ENCODE measurements around the gene LRRC75A. TPM values are rescaled to one million over a fixed set of nuclear protein-coding genes. Genes with fewer than 3 reads are reported as not detected.

LRRC75A gene
- total and polyA plus RNA-seq, 4 experiments from 2014 or later, result 0.72 to 5.7 (median 4.0) TPM

DNA sequence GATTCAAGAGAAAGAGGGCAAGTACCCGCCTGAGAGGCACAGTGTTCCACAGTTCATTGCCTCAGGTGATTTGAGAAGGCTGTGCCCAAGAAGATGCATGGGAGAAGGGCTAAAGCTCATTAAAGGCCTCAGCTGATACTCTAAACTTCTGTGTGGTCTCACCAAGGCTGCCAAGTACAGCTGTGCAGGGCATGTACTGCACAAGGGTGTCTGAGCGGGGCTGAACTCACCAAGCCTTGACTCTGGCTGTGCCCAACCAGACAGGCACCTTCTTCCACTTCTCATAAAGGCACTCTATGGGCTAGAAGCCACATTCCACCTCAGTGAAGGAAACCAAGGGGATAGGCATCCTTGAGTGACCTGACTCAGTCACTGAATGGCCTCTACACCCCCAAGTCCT is 12.7 kb downstream of the LRRC75A start:
- intact Hi-C loops (cut with micrococcal nuclease), result no loop called here
- CTCF ChIA-PET (ENCODE audit: partially characterized antibody), result interaction anchor here (0.8 kb wide), 1 partner anchor 17 kb away, joined by 3 read pairs; no protein-coding TSS in a partner anchor
- no peak overlapping the region for H3K27ac Mint-ChIP-seq

DNA sequence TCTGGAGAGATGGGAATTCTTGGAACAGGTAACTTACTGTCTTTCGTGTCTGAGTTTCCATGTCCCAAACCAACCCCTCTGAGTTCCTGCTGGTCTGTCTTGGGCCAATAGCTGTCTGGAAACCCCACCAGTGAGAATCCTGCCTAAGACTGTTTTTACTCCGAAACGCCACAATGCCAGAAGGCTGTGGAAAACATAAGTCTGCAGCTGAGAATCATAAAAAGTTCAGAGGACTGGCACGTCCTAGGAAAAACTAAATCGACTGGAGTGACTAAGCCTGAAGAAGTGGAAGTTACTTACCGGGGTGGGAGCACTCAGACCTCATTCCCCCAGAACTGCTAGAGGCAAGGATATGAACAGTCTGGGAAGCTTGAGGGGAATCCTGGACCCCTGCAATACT is 13.3 kb downstream of the LRRC75A start:
- DNase-seq, result no peak
- CTCF ChIA-PET (ENCODE audit: partially characterized antibody), result interaction anchor here (0.8 kb wide), 1 partner anchor 16 kb away, joined by 3 read pairs; no protein-coding TSS in a partner anchor
- Histone ChIP-seq H3K4me1 (ENCODE audit: insufficient read depth, low read length) (no peaks in the 10 kb centered on the region), H3K27ac (ENCODE audit: low read depth, low read length) (no peak overlapping the region), H3K36me3 (ENCODE audit: insufficient read depth, low read length) (no peaks in the 10 kb centered on the region), H3K9me3 (ENCODE audit: control insufficient read depth in 1 of 2, low read length in 2 of 2) (no peaks in the 10 kb centered on the region), H3K4me3 (ENCODE audit: low read length in 2 of 2) (no peak overlapping the region), H3K27me3 (ENCODE audit: insufficient read depth, low read length) (no peaks in the 10 kb centered on the region)
- intact Hi-C loops (cut with micrococcal nuclease), result no loop called here
- POLR2A ChIA-PET (ENCODE audit: partially characterized antibody), result no interaction called here
- H3K27ac Mint-ChIP-seq, result no peak overlapping the region
- no peak overlapping the region for H3K4me3 Mint-ChIP-seq
- no peaks in the 10 kb centered on the region for H3K4me1 Mint-ChIP-seq
- no peaks in the 10 kb centered on the region for H3K27me3 Mint-ChIP-seq
- no peaks in the 10 kb centered on the region for H3K9me3 Mint-ChIP-seq
- H3K36me3 Mint-ChIP-seq, result no peaks in the 10 kb centered on the region

More for the DNA sequence above, 12.7 kb downstream of the LRRC75A start:
- no peaks in the 10 kb centered on the region for H3K9me3 ChIP-seq (ENCODE audit: control insufficient read depth in 1 of 2, low read length in 2 of 2)
- no peaks in the 10 kb centered on the region for H3K9me3 Mint-ChIP-seq
- H3K4me1 Mint-ChIP-seq, result no peaks in the 10 kb centered on the region
- no peaks in the 10 kb centered on the region for H3K4me1 ChIP-seq (ENCODE audit: insufficient read depth, low read length)
- H3K4me3 Mint-ChIP-seq, result no peak overlapping the region
- no peaks in the 10 kb centered on the region for H3K36me3 Mint-ChIP-seq
- no peak overlapping the region for H3K27ac ChIP-seq (ENCODE audit: low read depth, low read length)
- H3K36me3 ChIP-seq (ENCODE audit: insufficient read depth, low read length), result no peaks in the 10 kb centered on the region
- POLR2A ChIA-PET (ENCODE audit: partially characterized antibody), result no interaction called here
- H3K4me3 ChIP-seq (ENCODE audit: low read length in 2 of 2), result no peak overlapping the region
- DNase-seq, result no peak
- no peaks in the 10 kb centered on the region for H3K27me3 Mint-ChIP-seq
- H3K27me3 ChIP-seq (ENCODE audit: insufficient read depth, low read length), result no peaks in the 10 kb centered on the region

DNA sequence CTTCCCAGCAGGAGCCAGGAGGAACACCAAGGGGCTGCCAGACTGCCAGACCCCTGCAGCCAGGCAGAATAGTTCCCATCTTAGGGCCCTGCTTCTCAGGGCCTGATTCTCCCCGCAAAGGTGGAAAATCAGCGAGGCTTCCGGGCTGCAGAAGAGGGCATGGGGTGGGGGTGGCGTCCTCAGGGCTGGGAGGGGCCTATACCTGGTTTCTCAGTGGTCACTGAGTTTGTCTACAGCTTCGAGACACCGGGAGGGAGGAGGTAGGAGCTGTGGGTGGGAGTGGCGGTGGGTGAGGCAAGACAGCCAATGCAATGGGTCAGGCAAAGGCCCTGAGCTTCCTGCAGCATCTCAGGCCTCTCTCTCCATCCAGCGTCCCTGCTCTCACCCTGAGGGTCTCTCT is 14.3 kb downstream of the LRRC75A start:
- Histone ChIP-seq H3K9me3 (ENCODE audit: control insufficient read depth in 1 of 2, low read length in 2 of 2) (no peaks in the 10 kb centered on the region), H3K27ac (ENCODE audit: low read depth, low read length) (no peak overlapping the region), H3K4me1 (ENCODE audit: insufficient read depth, low read length) (no peaks in the 10 kb centered on the region), H3K4me3 (ENCODE audit: low read length in 2 of 2) (no peak overlapping the region), H3K36me3 (ENCODE audit: insufficient read depth, low read length) (no peaks in the 10 kb centered on the region), H3K27me3 (ENCODE audit: insufficient read depth, low read length) (no peaks in the 10 kb centered on the region)
- ChIA-PET CTCF (ENCODE audit: partially characterized antibody) (interaction anchor here (2.4 kb wide), 1 partner anchor 24 kb away, joined by 7 read pairs; no protein-coding TSS in a partner anchor), POLR2A (ENCODE audit: partially characterized antibody) (no interaction called here)
- Mint-ChIP-seq H3K9me3 (no peaks in the 10 kb centered on the region), H3K4me3 (no peak overlapping the region), H3K36me3 (no peaks in the 10 kb centered on the region), H3K4me1 (peaks cover 0 to 1% (median 0%) of the 10 kb centered on the region in 4 donors), H3K27me3 (no peaks in the 10 kb centered on the region), H3K27ac (peak overlapping the region in 1 of 7 donors; percentile 55)
- intact Hi-C loops (cut with micrococcal nuclease), result no loop called here
- DNase-seq, result no peak

DNA sequence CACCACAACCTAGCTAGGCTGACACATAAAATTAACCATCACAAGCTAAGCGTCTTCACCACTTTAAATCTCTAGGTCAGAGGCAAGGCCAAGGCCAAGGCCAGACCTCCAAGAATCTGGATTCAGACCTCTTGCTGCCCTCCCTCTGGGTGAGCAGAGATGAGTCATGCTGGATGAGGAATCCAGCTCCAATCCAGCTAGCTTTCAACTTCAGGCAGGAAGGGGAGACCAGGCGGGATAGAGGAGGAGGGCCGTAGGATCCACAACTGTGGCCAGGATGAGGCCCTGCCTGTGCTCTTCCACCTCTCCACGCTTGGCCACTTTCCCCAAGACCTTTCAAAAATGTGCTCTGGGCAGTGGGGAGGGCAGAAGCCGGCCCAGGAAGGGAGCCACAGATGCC is 14.7 kb downstream of the LRRC75A start:
- Histone ChIP-seq H3K27me3 (ENCODE audit: insufficient read depth, low read length) (no peaks in the 10 kb centered on the region), H3K27ac (ENCODE audit: low read depth, low read length) (no peak overlapping the region), H3K9me3 (ENCODE audit: control insufficient read depth in 1 of 2, low read length in 2 of 2) (no peaks in the 10 kb centered on the region), H3K36me3 (ENCODE audit: insufficient read depth, low read length) (no peaks in the 10 kb centered on the region), H3K4me3 (ENCODE audit: low read length in 2 of 2) (no peak overlapping the region), H3K4me1 (ENCODE audit: insufficient read depth, low read length) (no peaks in the 10 kb centered on the region)
- Mint-ChIP-seq H3K9me3 (no peaks in the 10 kb centered on the region), H3K4me1 (peaks cover 0 to 1% (median 0%) of the 10 kb centered on the region in 4 donors), H3K27me3 (no peaks in the 10 kb centered on the region), H3K36me3 (no peaks in the 10 kb centered on the region), H3K4me3 (no peak overlapping the region), H3K27ac (no peak overlapping the region)
- no peak for DNase-seq
- ChIA-PET CTCF (ENCODE audit: partially characterized antibody) (interaction anchor here (0.7 to 2.4 kb wide), 2 partner anchors 24 to 45 kb away, joined by 3 to 7 read pairs; no protein-coding TSS in a partner anchor), POLR2A (ENCODE audit: partially characterized antibody) (no interaction called here)
- intact Hi-C loops (cut with micrococcal nuclease), result no loop called here

DNA sequence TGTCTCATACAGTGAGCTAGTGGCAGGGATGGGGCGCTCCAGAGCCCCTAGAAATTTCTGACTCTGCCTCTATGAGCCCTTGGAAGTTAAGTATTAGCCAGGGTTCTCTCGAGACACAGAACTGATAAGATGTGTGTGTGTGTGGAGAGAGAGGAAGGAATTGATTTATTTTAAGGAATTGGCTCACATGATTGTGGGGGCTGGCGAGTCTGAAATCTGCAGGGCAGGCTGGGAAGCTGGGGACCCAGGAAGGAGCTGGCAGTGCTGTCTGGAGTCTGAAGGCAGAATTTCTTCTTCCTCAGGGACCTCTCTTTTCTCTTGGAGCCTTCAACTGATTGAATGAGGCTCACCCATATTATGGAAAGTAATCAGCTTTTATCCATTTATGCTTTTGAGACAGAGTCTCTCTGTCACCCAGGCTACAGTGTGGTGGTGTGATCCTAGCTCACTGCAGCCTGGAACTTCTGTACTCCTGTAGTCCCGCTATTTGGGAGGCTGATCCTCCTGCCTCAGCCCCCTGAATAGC is 16.8 kb downstream of the LRRC75A start:
- Mint-ChIP-seq H3K4me1 (peaks cover 0 to 2% (median under 1%) of the 10 kb centered on the region in 4 donors), H3K36me3 (no peaks in the 10 kb centered on the region), H3K27me3 (no peaks in the 10 kb centered on the region), H3K27ac (peak overlapping the region in 1 of 7 donors; percentile 31), H3K4me3 (no peak overlapping the region), H3K9me3 (no peaks in the 10 kb centered on the region)
- H3K27me3 ChIP-seq (ENCODE audit: insufficient read depth, low read length), result no peaks in the 10 kb centered on the region
- H3K4me3 ChIP-seq (ENCODE audit: low read length in 2 of 2), result no peak overlapping the region
- no peaks in the 10 kb centered on the region for H3K36me3 ChIP-seq (ENCODE audit: insufficient read depth, low read length)
- H3K4me1 ChIP-seq (ENCODE audit: insufficient read depth, low read length), result no peaks in the 10 kb centered on the region
- H3K9me3 ChIP-seq (ENCODE audit: control insufficient read depth in 1 of 2, low read length in 2 of 2), result no peaks in the 10 kb centered on the region
- CTCF ChIA-PET (ENCODE audit: partially characterized antibody), result interaction anchor here (2.4 kb wide), 1 partner anchor 22 kb away, joined by 7 read pairs; no protein-coding TSS in a partner anchor
- H3K27ac ChIP-seq (ENCODE audit: low read depth, low read length), result no peak overlapping the region
- DNase-seq, result no peak
- intact Hi-C loops (cut with micrococcal nuclease), result no loop called here
- POLR2A ChIA-PET (ENCODE audit: partially characterized antibody), result no interaction called here

DNA sequence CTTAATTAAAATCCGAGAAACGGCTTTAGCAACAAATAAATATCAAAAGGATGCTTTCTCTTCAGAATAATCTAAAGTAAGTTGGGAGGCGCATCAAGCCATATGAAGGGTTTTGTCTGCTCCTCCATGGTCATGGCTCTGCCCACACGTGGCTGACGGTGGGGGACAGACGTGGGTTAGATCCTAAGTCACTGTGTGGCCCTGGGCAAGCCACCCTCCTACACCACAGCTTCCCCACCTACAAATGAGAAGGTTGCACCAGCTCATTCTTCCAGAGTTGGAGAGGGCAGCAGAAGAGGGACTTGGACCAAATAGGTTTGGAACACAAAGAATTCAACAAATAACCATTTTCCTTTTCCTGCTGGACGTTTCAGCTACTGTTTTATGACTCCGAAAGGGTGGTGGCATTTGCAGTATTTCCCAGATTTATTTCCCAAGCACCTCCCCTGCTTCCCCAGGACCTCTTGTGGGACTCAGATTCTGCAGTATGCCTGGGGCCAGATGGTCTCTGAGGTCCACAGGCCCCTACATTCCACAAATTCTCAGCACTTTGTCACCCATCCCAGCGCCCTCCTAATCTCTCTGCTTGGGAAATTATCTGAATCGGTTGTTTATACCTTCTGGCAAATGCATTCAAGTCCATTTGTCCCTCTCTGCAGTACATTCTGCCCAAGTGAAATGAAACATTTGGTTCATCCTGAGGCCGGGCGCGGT is 17.8 kb downstream of the LRRC75A start:
- intact Hi-C loops (cut with micrococcal nuclease), result no loop called here
- Histone ChIP-seq H3K27ac (ENCODE audit: low read depth, low read length) (no peak overlapping the region), H3K36me3 (ENCODE audit: insufficient read depth, low read length) (no peaks in the 10 kb centered on the region), H3K4me3 (ENCODE audit: low read length in 2 of 2) (no peak overlapping the region), H3K27me3 (ENCODE audit: insufficient read depth, low read length) (no peaks in the 10 kb centered on the region), H3K9me3 (ENCODE audit: control insufficient read depth in 1 of 2, low read length in 2 of 2) (no peaks in the 10 kb centered on the region), H3K4me1 (ENCODE audit: insufficient read depth, low read length) (no peaks in the 10 kb centered on the region)
- H3K4me3 Mint-ChIP-seq, result no peak overlapping the region
- no peaks in the 10 kb centered on the region for H3K9me3 Mint-ChIP-seq
- CTCF ChIA-PET (ENCODE audit: partially characterized antibody), result no interaction called here
- H3K4me1 Mint-ChIP-seq, result peaks cover 0 to 2% (median under 1%) of the 10 kb centered on the region in 4 donors
- no peak for DNase-seq
- H3K36me3 Mint-ChIP-seq, result no peaks in the 10 kb centered on the region
- POLR2A ChIA-PET (ENCODE audit: partially characterized antibody), result no interaction called here
- H3K27ac Mint-ChIP-seq, result no peak overlapping the region
- H3K27me3 Mint-ChIP-seq, result no peaks in the 10 kb centered on the region

DNA sequence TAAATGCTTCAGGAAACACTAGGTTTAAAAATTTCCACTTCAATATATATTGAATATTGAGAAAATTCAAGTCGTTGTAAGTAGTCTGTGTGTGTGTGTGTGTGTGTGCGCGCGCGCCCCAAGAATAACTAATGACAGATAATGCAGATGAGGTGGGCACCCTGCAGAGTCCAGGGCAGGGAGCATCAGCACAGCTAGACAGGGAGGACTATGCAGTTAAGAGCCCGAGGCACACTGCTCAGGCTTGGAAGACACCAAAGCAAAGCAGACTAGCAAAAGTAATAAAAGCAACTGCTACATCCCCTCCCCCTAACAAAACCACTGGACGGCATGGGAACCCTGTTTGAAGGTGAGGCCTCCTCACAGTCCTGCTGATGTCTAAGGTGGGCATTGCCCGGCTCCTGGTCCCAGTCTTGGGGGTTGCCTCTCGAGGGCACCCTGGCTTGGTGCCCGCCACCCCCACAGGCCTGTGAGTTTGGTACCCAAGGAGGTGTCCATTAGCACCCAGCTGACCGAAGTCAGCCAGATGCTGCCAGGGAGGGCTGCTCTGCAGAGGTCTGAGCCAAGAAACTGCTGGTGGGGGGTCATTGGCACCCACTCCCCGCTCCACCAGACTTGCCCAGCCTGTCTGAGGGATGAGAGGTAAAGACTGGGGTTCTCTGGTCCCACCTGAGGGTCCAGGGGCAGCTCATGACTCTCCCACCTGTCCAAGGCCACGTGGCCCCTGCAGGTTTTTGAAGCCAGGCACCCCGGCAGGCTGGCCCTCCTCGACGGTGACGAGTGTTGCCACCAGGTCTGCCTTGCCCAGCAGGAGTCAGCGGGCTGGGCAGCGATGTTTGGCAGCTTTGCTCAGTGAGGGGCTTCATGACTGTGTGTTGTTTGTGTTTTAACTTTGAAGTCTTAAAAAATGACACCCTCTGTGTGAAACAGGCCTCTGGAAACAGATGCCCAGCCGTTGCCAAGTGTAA is 18.7 kb downstream of the LRRC75A start:
- CTCF ChIA-PET (ENCODE audit: partially characterized antibody), result interaction anchor here (0.8 to 2.7 kb wide), 2 partner anchors 20 to 22 kb away, joined by 3 to 11 read pairs; no protein-coding TSS in a partner anchor
- no peaks in the 10 kb centered on the region for H3K9me3 ChIP-seq (ENCODE audit: control insufficient read depth in 1 of 2, low read length in 2 of 2)
- H3K4me1 Mint-ChIP-seq, result peaks cover 0 to 2% (median under 1%) of the 10 kb centered on the region in 4 donors
- H3K27ac Mint-ChIP-seq, result no peak overlapping the region
- H3K27me3 ChIP-seq (ENCODE audit: insufficient read depth, low read length), result no peaks in the 10 kb centered on the region
- no peaks in the 10 kb centered on the region for H3K9me3 Mint-ChIP-seq
- H3K4me1 ChIP-seq (ENCODE audit: insufficient read depth, low read length), result no peaks in the 10 kb centered on the region
- no peak overlapping the region for H3K4me3 Mint-ChIP-seq
- no peak overlapping the region for H3K27ac ChIP-seq (ENCODE audit: low read depth, low read length)
- H3K36me3 ChIP-seq (ENCODE audit: insufficient read depth, low read length), result no peaks in the 10 kb centered on the region
- H3K36me3 Mint-ChIP-seq, result no peaks in the 10 kb centered on the region
- no peak overlapping the region for H3K4me3 ChIP-seq (ENCODE audit: low read length in 2 of 2)
- no peak for DNase-seq
- POLR2A ChIA-PET (ENCODE audit: partially characterized antibody), result no interaction called here
- no peaks in the 10 kb centered on the region for H3K27me3 Mint-ChIP-seq
- intact Hi-C loops (cut with micrococcal nuclease), result no loop called here
